Measurements from ENCODE around the gene SPEG.

SPEG gene

DNA sequence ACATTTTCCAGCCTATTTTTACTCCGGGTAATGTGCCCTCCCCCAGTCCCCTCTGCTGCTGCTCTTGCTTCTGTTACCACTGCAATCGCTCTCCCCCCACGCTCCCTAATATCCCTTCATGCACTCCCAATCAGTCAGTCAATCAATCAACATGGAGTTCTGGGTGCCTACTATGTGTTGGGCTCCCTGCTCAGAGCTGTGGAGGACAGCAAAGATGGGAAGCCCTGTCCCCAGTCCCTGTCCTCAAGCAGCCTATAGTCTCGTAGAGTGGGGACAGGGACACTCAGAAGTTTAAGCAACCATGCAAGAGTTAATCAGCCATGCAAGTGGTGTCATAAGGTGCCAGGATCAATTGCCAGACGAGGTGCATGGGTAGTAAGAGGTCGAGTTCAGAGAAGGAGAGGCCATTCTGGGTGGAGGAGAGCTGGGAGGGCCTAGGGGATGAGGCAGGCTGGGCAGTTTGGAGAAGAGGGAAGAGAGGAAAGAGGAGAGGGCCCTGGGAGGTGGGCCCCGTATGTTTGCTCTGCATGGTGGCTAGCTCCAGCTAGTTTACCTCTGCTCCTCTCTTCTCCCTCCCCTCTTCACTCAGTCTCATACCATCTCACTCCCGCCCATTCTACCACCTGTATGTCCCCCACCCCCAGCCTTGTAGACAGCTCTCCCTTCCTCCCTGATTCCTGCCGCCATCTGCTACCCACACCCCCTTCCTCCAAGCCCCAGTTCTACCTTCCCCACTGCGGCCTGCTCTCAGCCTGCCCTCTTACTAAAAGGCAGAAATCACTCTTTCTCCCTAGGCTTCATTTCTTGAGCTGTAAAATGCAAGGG is 83.5 kb downstream of the SPEG start:
- no peak for DNase-seq

DNA sequence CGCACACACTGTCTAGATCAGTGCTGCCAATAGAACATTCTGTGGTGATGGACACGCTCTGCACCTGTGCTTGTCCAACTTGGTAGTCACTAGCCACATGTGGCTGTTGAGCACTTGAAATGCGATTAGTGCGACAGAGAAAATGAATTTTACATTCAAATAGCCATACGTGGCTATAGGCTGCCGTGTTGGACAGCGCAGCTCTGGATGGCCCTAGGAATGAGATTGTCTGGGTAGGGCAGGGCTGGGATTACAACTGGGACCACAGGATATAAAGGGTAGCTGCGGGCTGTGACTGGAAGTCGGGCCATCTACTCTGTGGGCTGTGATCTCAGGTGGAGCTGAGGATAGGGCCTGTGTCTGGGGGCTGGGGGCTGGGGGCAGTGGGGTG is 84.9 kb downstream of the SPEG start:
- DNase-seq, result no peak

DNA sequence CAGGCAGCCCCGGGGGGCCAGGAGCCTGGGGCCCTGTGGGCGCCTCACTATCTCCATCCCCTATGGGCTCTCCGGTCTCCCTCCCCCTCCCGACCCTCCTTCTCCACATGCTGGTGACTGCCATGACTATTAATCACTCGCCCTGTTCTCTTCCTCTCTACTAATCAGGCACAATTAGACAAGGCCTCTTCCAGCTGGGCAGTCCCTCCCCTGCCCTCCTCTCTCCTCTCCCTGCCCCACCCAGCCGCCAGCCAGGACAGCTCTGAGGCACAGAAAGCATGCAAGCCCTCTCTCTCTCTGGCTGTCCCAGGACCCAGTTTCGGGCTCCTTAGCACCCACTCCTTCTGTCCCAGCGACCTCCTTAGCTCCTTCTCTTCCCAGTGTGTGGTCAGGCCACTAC is 85.4 kb downstream of the SPEG start:
- no peak for DNase-seq

DNA sequence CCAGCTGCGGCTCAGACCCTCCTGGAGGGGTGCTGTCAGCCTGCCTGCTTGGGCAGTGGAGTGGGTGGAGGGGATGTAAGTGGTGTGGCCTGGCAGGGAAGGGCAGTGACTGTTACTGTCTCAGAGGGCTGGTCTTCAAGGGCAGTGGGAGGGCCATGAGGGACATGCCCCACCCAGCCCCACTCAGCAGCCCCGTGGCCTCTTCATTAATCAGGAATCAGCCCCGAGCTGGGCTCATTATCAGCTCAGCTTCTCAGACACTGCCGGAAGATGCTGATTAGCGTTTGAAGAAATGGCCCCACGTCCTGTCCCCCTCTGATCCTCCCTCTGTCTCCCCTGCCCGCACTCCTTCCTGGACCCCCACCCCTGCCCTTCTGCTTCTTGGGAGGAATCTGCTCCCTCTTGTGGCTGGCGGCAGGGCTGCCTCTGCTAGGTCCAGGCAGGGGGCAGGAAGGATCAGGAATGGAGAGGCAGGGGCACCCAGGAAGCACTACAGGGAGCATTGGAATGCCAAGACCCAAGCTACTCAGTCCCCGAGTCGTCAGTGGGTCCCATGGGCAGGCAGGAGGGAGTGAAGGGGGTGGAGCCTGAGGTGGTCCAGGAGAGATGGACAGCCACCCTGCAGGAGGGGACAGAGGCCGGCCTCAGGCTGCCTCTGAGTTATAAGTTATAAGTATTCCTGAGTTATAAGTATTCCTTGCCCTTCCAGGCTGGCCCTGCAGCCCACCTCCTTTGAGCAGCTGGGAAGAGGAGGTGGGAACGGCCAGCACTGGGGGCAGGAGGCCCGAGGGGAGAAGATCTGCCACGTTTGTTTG is 86.6 kb downstream of the SPEG start:
- DNase-seq, result no peak

DNA sequence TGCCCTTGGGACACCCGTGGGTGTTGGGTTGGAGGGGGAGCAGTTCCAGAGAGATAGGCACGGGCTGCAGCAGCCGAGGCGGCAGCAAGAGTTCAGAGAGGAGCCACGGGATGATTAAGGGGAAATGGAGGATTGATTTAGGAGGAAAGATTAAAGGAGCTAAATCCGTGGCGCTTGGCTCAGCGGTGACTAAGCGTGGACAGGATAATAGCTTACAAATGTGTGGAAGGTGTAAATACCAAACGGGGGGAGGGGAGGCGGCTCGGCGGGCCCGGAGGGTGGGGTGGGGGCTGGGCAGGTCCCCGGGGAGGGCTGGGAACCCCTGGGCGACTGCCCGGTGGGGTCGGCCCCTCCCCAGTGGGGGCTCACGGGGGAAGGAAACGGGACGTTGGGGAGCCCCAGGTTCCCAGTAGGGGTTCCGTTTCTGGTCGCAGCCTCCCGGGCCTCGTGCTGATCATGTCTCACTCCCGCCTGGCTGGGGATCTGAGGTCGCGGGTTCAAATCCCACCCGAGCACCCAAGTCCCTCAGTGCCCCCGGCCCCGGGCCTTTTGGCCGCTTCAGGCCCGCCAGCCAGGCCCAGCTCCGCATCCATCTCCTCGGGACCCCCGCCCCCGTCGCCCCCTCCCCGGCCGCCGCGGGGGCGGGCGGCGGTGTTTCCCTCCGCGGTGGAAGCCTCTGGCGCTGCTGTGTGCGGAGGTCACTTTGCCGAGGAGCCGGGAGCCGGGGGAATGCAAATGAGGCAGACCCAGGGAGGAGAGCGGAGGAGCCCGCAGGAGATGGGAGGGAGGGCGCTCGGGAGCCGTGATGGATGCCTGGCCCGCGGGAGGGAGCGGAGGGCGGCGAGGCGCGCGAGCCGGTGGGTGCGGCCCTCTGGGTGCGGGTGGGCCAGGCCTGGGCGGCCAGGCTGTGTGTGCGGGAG is 87.7 kb downstream of the SPEG start:
- DNase-seq, result no peak

DNA sequence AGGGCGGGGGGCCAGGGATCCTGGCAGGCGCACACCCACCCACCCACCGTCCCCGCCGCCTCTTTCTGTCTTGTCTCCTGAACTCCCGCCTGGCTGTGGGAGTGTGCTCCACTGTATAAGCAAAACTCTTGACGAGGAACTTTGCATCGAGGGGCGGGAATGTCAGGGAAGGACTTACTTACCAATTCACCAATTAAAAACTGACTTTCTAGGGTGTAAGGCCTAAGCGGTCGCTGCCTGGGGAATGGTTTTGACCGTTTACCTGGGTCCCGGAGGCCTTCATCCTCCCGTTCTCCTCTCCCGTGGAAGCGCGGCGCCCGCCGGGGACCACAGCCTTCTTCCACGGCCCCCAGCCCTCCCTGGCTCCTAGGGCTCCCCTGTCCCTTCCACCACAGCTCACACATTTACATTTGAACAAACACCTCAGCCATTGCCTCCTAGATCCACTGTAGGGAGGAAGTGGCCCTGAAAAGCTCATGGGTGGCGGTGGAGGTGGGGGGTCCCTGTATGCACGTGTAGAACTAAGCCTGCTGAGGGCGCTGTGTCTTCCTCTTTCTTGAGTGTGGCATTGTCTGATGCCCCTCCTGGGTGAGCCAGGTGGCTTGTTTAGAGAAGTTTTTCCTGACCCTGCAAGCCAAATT is 88.5 kb downstream of the SPEG start:
- DNase-seq, result no peak

DNA sequence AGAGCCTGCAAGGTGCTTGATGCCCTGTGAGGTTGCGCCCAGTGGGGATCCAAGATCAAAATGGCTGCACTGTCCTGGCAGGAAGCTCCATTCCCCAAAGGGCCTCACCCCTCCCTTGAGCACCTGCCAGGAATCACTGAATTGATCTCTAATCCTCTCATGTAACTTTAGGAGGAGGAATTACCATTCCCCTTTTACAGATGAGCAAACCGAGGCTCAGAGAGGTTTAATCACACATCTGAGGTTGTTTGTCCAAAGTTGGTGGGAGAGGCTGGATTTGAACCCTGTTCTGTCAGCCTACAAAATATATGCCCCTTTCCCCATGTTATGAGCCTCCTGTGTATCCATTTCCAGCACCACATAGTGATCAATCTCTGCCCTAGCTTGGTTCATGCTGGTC is 90.2 kb downstream of the SPEG start:
- no peak for DNase-seq

DNA sequence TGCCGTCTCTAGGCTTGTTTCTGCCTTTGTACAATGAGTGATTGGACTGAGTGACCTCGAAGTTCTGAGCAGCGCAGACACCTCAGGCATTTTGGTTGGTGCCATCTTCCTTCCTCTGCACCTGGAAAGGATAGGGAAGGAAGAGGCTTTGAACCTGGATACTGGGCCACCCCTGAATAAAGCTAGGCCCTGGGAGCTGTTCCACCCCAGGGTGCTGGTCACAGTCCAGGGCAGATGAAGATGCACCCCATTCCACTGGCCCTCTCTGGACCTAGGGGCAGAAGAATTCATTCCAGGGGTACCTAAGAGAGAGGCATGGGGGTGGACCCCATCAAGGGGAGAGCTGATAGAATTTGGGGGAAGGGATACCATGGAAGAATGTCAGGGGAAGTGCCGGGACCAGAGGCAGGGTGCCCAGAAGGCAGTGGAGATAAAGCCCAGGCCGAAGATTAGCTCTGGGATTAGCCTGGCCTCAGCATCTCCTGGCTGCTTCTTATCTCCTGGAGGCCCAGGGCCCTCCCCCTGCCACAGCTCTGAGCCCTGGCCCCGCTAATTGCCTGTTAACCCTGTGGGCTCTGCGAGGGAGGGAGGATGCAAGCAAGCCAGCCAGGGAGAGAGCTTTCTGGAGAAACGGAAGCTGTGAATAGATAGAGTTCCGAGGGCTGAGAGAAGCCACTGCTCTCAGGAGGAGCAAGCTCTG is 91.0 kb downstream of the SPEG start:
- no peak for DNase-seq

DNA sequence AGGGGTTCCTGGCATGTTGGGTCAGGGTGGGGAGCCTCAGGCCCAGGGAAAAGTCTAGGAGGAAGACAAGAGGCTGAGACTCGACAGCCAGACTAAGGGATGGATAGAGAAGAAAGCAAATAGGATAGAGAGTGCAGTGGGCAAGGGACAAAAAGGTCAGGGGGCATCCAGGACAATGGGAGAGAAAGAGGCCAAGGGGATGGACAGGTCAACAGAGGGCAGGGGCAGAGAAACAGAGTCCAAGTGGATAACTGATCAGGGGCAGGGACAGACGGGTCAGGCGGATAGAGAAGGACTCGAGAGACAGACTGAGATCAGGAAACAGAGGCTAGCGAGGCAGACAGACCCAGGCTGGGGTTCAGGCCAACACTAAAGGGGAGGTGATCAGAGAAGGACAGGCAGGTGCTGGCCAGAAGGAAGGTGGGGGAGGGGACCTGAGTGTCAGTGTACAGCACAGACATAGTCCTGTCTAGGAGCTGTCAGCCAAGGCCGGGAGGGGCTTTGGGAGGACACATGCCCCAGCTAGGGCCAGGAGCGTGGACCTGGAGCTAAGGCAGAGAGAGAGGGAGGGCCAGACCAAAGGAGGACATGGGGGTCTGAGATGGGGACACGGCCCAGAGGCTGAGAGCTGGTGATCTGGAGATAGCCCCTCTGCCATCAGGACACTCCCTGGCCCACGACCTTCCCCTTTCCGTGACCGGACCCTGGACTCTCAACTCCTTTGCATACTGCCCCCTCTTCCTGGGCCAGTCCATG is 91.9 kb downstream of the SPEG start:
- DNase-seq, result no peak

DNA sequence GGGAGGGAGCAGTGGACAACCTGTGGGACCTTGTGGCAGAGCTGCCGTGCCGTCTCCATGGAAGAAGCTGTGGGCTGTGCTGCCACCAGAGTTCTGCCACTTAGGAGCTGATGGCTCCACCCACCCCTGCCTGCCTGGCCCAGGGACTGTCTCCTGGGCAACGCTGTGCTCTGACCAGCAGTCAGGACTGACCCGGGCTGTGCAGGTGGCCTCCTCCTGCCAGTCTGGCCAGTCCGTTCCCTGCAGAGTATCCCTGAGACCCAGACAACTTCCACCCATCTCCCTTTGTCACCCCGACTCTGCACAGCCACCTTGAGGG is 92.4 kb downstream of the SPEG start:
- no peak for DNase-seq

DNA sequence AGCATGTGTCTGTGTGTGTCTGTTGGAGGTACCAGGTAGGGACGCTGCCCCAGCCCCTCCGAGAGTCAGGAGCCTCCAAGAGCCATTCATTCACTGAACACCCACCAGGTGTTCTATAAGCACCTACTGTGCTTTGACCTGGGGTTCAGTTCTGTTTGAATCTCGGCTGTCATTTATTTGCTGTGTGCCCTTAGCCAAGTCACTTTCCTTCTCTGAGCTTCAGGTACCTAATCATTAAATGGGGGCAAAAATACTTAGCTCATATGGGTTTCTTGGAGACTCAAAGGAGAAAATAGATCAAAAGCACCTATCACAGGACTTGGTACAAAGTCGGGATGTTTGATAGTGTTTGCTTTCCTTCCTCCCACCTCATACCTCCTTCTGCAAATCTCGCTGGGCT is 92.8 kb downstream of the SPEG start:
- DNase-seq, result no peak

DNA sequence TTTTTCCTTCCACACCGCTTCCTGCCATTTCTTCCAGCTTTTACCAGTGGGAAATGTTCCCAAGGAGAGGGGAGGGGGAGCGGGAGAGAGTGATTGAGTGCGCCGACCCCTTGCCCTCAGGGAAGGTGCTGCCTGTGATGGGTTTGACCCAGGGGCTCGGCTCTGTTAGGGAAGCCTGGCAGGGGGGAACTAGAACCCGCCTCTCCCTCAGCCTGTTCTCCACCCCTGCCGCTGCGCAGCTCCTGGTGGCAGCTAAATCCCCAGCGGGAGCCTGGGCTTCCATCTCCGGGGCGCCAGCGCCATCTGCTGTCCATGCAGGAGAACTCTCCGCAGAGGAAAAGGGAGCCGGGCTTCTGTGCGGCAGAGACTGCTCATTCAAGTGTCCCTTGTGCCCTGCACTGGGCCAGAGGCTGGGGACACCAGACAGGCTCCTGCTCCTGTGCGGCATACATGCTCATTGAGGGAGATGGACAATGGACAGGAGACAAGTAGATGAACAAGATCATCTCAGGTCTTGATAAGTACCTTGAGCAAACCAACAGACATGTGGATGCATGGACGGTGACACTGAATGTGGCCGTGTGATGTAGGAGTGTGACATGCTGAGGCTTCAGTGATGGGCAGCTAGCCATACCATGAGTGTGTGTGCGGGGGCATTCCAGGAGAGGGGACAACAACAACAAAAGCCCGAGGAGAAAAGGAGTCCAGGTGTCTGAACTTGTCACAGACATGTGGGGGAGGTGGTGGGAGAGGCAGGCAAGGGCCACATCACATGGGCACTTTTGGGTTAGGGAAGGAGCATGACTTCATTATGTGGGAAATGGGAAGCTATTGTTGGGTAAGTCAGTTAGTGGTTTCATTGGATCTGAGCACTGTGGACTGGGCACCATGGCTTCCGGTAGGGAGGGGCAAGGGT is 95.7 kb downstream of the SPEG start:
- DNase-seq, result peak; percentile 61

DNA sequence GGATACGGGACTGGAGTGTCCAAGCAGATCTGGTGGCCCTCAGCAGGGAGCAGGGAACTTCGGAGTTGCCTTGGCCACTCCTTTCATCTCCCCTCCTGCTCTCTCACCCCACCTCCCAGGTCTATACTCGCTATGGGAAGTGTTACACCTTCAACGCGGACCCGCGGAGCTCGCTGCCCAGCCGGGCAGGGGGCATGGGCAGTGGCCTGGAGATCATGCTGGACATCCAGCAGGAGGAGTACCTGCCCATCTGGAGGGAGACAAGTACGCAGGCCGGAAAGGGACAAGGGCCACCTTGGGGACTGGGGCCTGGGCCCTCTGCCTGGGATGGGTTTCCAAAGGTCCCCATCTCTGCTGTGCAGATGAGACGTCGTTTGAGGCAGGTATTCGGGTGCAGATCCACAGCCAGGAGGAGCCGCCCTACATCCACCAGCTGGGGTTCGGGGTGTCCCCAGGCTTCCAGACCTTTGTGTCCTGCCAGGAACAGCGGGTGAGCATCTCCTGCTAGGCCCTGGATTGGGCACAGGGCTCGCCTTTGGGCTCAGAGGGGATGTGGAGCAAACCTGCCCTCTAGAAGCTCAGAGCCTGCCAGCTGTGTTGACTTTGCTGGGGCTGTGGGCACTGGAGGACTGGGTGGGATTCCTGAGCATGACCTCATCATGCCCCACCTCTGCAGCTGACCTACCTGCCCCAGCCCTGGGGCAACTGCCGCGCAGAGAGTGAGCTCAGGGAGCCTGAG is 97.2 kb downstream of the SPEG start:
- DNase-seq, result no peak

DNA sequence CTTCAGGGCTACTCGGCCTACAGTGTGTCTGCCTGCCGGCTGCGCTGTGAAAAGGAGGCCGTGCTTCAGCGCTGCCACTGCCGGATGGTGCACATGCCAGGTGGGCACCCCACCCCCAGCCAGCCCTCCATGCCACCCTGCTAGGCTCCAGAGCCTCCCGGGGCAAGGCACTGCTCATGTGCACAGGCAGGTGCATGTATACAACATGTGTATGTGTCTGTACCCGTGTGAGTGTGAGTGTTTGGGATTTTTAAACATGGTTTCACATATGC is 97.7 kb downstream of the SPEG start:
- DNase-seq, result no peak

DNA sequence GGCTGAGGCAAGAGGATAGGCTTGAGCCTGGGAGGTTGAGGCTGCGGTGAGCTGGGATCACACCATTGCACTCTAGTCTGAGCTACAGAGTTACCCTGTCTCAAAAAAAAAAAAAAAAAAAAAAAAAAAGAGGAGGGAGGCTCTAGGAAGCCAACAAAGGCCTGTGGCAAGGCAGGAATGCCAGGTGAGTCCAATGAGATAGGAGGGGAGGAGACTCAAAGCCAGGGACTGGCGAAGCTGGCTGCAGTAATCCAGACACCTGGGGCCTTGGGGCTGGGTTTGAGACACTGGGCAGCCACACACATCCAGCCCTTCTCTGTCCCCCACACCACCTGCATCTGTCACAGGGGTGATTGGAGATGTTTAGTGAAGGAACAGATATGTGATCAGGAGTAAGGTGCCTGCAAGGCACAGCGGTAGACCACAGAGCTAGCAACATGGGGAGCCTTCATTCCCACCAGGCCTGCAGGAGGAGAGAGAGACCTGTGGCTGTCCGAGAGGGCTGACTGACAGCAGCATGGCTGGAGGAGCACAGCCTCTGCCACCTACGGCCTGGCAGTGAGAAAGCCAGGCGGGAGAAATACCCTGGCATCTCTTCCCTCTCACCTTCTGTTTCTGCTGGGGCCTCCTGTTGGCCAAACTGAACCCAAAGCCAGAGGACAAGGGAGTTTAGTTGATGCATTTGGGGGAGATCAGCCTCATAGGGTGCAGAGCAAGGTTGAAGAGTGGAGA is 99.5 kb downstream of the SPEG start:
- DNase-seq, result no peak

DNA sequence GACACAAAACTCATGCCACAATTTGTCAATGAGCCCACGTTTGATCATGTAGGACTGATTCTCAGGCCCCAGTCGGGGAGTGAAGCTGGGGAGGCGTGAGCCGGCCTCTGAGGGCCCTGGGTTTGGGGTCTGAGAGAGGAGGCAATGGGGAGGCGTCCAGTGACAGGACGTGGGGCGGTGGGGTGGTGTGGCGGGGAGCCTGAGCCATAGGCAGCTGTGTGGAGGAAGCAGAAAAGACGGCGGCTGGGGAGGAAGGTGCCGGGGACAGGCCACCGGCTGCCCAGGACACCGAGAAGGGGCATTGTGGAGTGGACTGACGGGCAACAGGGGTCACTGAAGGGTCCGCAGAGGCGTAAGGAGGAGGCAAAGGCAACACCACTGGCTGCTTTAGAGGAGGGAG is 101.8 kb downstream of the SPEG start:
- no peak for DNase-seq

DNA sequence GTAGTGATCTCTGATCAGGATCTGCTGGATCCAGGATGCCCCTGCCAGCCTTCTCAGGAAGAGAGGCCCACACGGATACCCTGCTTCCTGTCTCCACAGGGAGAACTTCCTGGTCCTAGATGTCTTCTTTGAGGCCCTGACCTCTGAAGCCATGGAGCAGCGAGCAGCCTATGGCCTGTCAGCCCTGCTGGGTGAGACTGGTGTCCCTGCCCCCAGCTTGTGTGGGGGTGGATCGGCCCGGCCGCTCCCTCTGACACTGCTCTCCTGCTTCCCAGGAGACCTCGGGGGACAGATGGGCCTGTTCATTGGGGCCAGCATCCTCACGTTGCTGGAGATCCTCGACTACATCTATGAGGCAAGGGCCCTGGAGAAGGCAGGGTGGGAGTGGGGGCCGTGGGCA is 102.3 kb downstream of the SPEG start:
- DNase-seq, result no peak

DNA sequence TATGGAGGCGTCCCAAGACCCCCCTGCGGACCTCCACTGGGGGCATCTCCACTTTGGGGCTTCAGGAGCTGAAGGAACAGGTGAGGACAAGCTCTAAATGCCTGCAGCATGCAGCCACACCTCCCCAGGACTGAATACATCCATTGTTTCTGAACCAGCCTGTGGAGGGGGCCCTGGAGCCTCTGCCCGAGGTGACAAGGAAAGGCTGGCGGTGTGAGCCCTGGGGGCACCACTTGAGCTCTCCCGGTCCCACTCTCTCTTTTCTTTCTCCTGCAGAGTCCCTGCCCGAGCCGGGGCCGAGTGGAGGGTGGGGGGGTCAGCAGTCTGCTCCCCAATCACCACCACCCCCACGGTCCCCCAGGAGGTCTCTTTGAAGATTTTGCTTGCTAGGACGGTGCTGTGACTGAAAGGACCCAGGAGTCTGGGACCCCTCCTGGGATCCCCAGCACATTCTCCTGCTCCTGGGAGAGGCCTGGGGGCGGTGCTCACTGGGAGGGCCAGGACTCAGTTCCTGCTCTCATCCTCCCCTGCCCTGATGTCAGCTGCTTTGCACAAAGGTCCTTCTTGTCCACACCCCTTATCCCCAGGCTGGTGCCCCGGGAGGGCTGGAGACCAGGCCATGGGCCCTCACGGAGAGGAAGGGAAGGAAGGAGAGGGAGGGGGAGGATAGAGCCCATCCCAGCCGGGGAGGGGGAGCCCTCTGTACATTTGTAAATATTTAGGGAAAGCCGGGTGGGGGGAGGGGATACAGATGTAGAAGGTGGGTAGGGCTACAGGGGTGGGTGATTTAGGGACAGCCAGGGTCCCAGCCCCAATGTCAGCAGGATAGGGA is 103.2 kb downstream of the SPEG start:
- DNase-seq, result no peak

Data from NCI-H1105 (cell line).